Measurements from ENCODE around the gene PECR. TPM values are rescaled to one million over a fixed set of nuclear protein-coding genes. Genes with fewer than 3 reads are reported as not detected.

The PECR gene
- total and polyA plus RNA-seq, 10 donors = 5.0 to 16.9 (median 9.9) TPM

DNA sequence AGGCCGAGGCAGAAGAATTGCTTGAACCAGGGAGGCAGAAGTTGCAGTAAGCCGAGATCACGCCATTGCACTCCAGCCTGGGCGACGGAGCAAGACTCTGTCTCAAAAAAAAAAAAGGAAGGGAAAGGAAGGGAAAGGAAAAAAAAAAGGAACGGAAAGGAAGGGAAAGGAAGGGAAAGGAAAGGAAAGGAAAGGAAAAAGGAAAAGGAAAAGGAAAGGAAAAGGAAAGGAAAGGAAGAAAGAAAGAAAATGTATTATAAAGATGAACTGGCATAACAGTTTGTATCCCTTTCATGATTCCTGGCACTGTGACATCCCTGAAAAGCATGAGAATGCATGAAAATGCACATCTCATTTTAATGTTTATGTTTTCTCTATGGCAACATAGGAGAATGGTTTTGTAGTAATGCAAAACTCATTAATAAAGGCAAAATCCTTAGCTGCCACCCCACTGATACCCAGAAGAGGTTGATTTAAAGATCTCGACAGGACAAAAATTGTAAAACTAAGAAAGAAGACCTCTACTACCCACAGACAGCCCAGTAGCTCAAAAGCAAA, 56.8 kb downstream of the PECR start:
- no peak overlapping the region for H3K27ac ChIP-seq
- intact Hi-C loops (cut with DNase I; ENCODE audit: low total_unique reads) = no loop called here
- no peaks in the 10 kb centered on the region for H3K4me1 ChIP-seq
- H3K4me3 ChIP-seq = no peak overlapping the region
- 89 to 96% (median 93%) methylated on average over 7 of the region's 7 CpGs for WGBS, 5 donors
- peaks cover 0 to 35% (median 0%) of the 10 kb centered on the region in 6 donors for H3K36me3 ChIP-seq
- H3K9me3 ChIP-seq = no peaks in the 10 kb centered on the region
- no peaks in the 10 kb centered on the region for H3K27me3 ChIP-seq (replicated peaks in 1 of 7)
- no peak for TF ChIP-seq POLR2A (IDR thresholded peaks at IDR 0.05)
- no peak for TF ChIP-seq POLR2AphosphoS5 (IDR thresholded peaks at IDR 0.05)
- TF ChIP-seq, protein P1, sequence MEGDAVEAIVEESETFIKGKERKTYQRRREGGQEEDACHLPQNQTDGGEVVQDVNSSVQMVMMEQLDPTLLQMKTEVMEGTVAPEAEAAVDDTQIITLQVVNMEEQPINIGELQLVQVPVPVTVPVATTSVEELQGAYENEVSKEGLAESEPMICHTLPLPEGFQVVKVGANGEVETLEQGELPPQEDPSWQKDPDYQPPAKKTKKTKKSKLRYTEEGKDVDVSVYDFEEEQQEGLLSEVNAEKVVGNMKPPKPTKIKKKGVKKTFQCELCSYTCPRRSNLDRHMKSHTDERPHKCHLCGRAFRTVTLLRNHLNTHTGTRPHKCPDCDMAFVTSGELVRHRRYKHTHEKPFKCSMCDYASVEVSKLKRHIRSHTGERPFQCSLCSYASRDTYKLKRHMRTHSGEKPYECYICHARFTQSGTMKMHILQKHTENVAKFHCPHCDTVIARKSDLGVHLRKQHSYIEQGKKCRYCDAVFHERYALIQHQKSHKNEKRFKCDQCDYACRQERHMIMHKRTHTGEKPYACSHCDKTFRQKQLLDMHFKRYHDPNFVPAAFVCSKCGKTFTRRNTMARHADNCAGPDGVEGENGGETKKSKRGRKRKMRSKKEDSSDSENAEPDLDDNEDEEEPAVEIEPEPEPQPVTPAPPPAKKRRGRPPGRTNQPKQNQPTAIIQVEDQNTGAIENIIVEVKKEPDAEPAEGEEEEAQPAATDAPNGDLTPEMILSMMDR (IDR thresholded peaks at IDR 0.05 in 8 of 11, conservative IDR thresholded peaks at IDR 0.05 in 3 of 11) = no peak
- DNase-seq = no peak

DNA sequence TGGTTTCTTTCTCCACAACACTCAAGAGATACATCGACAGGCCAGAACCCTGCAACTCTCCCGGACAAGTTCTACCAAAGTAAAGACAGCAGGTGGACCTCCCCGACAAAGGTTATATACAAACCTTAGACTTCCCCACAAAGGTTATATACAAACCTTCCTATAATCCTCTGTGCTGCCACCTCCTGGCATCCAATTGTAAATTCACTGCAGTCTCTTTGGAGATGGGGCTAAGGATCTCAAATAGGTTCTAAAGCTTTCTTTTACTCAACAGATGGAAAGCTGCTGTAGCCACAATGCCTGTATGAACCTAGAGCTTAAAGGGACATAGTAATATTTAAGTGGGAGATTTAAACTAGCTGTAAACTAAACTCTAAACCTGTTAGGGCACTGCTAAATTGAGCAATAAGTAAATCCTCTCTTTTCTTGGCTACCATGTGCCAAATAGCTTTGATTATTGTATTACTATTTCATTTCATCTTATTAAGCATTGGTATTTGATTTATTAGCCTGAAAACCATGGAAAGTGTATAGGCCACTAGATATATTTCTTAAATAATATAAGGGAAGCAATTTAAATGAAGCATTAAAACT, 58.5 kb downstream of the PECR start:
- no peak for DNase-seq
- Histone ChIP-seq H3K4me1 (no peaks in the 10 kb centered on the region), H3K27ac (no peak overlapping the region), H3K4me3 (no peak overlapping the region), H3K36me3 (peaks cover 0 to 21% (median 0%) of the 10 kb centered on the region in 6 donors), H3K27me3 (replicated peaks in 1 of 7) (no peaks in the 10 kb centered on the region), H3K9me3 (no peaks in the 10 kb centered on the region)
- TF ChIP-seq POLR2AphosphoS5 (IDR thresholded peaks at IDR 0.05) (no peak), POLR2A (IDR thresholded peaks at IDR 0.05) (no peak)
- TF ChIP-seq, protein P1 (IDR thresholded peaks at IDR 0.05 in 8 of 11, conservative IDR thresholded peaks at IDR 0.05 in 3 of 11) = peak in 9 of 11 experiments; percentile 12 to 66 (median 57)
- intact Hi-C loops (cut with DNase I; ENCODE audit: low total_unique reads) = no loop called here
- WGBS, 5 donors = 14 to 26% (median 19%) methylated on average over 3 of the region's 3 CpGs

DNA sequence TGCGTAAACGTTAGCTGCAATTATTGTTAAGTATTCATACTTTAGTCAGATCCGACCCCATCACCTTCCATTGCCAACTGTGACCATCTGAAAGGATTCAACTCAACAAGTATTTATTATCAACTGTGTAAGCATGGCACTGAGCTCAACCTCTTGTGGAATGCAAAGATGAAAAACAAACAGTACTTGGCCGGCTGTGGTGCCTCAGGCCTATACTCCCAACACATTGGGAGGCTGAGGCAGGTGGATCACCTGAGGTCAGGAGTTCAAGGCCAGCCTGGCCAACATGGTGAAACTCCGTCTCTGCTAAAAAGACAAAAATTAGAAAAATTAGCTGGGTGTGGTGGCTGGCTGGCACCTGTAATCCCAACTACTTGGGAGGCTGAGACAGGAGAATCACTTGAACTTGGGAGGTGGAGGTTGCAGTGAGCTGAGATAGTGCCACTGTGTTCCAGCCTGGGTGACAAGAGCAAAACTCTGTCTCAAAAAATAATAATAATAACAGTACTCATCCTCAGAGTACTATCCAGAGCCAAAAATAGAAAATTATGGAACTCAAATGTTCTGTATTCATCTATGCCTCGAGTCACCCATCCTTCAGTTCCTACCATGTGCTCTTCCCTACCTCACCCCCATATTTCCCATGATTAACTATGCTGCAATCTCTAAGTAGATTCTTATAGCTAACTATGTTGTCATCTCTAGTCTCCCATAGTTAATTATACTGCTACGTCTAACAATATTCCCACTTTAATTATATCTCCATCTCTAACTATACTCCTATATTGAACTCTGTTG, 59.6 kb downstream of the PECR start:
- Histone ChIP-seq H3K27ac (no peak overlapping the region), H3K4me3 (no peak overlapping the region), H3K27me3 (replicated peaks in 1 of 7) (no peaks in the 10 kb centered on the region), H3K36me3 (peaks cover 0 to 15% (median 0%) of the 10 kb centered on the region in 6 donors), H3K4me1 (peaks cover 0 to 6% (median 1%) of the 10 kb centered on the region in 6 donors), H3K9me3 (no peaks in the 10 kb centered on the region)
- DNase-seq = no peak
- intact Hi-C loops (cut with DNase I; ENCODE audit: low total_unique reads) = no loop called here
- TF ChIP-seq POLR2A (IDR thresholded peaks at IDR 0.05) = no peak
- no peak for TF ChIP-seq POLR2AphosphoS5 (IDR thresholded peaks at IDR 0.05)
- TF ChIP-seq, protein P1 (IDR thresholded peaks at IDR 0.05 in 8 of 11, conservative IDR thresholded peaks at IDR 0.05 in 3 of 11) = no peak
- whole genome bisulfite sequencing, 5 donors = 91 to 96% (median 94%) methylated on average over 7 of the region's 7 CpGs

DNA sequence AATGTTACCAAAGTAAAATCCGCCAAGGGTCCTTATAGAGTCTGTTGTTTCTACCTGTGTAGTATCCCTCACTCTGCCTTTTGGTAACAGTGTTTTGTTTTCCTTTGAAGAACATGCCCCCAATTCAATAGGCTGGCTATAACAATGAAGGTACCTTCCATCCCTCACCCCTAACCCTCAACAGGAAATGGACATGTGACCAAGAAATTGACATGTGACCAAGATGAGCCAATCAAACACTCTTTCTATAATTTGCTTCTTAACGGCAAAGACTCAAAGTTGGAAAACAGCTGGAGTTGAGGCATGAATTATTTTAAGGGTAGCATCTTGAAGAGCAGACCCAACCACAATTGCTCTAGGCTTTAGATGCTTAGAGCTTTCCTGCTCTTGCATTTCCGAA, 62.9 kb downstream of the PECR start:
- TF ChIP-seq POLR2AphosphoS5 (IDR thresholded peaks at IDR 0.05) = no peak
- TF ChIP-seq, protein P1 (IDR thresholded peaks at IDR 0.05 in 8 of 11, conservative IDR thresholded peaks at IDR 0.05 in 3 of 11) = no peak
- TF ChIP-seq POLR2A (IDR thresholded peaks at IDR 0.05) = no peak
- no peaks in the 10 kb centered on the region for H3K9me3 ChIP-seq
- H3K27me3 ChIP-seq (replicated peaks in 1 of 7) = no peaks in the 10 kb centered on the region
- H3K27ac ChIP-seq = no peak overlapping the region
- H3K4me1 ChIP-seq = peaks cover 3 to 31% (median 13%) of the 10 kb centered on the region in 6 donors
- H3K4me3 ChIP-seq = no peak overlapping the region
- no peak for DNase-seq
- peaks cover 0 to 9% (median 0%) of the 10 kb centered on the region in 6 donors for H3K36me3 ChIP-seq
- 88 to 98% (median 91%) methylated on average over 3 of the region's 3 CpGs for WGBS, 5 donors
- intact Hi-C loops (cut with DNase I; ENCODE audit: low total_unique reads) = loop anchor here (10.0 kb wide), 1 partner anchor 64 kb away; no protein-coding TSS in a partner anchor

Data from spleen (tissue), 11 donors.